GM21423 (cell line): ENCODE data around the gene PAK1.
"Not testable (repeated sequence)": the region's sequence is repeated elsewhere in the genome, so short reads cannot be mapped to it uniquely, and the experiment has no call there.

Experiments used
- ATAC-seq: cut with Tn5 transposase; IDR thresholded peaks from one replicate; pipeline ENCODE4 v1.9.1; 2021; ENCODE audit warnings: mild to moderate bottlenecking, moderate library complexity; ENCODE audit not compliant: unreplicated experiment

The PAK1 gene

GRCh38 chr11:77473801-77474683 lies at the start of gene PAK1:
Gene PAK1 (minus strand): TSS chr11:77474094. CDS start chr11:77392520, 81,574 bp downstream.
- peak; percentile 61 for ATAC-seq

- no peak for ATAC-seq
Observed at GRCh38 chr11:77522215-77522614, 48.3 kb upstream of the PAK1 start.

DNA sequence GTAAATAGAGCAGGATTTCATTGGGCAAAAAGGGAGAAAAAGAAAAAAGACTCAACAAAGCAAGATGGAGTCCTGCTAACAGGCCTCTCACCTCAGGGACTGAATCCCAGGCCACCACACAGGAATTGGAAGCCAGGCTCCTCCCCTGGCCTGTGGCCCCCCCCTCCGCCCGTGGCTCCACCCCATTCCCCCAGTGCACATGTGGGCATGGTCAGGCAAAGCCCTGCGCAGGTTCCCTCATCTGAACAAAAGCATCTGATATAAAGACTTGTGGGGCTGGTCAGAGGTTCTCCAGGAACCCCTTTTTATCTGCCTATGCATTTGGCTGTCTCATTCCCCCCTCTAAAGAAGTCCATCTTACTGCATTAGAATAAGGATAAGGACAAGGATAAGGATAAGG lies 46.0 kb upstream of the PAK1 start:
- no peak for ATAC-seq

DNA sequence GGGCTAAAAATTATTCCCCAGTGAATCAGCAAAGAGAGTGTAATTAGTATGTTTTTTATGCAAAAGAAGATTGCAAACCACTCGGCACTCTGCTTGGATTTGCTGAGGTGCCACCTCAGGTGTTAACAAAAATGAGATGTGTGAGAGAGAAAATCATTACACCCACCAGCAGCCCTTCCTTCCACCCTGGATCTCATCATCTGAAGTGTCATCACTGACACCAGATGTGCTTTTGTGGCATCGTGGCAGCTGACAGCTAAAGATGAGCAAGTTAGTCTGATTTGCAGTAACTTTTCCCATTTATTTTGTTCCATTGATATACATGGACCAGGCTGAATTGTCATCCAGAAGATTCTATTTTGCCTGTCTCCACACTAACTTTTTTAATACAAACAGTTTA lies 44.6 kb upstream of the PAK1 start:
- ATAC-seq: no peak

- ATAC-seq: no peak
Observed at GRCh38 chr11:77517753-77518152, 43.9 kb upstream of the PAK1 start.

- no peak for ATAC-seq
Observed at GRCh38 chr11:77517226-77517625, 43.3 kb upstream of the PAK1 start.

DNA sequence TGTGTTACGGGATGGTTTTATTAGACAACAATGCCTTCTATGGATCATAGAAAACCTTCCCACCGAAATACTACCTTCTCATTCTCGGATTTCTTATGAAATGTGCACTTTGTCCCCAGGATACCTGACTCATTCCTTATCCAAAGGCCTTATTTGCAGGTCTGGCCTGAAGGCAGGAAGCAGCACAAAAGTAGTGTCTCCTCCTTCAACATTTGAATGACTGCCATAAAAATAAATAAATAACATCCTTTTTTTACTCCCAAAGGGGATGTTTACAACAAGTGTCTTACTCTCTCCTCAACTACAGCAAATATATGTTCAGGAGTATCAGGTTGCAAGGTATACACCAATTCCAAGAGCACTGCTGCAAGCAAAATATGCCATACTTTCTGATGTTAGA lies 41.6 kb upstream of the PAK1 start:
- no peak for ATAC-seq

- no peak for ATAC-seq
Observed at GRCh38 chr11:77515063-77515462, 41.2 kb upstream of the PAK1 start.

DNA sequence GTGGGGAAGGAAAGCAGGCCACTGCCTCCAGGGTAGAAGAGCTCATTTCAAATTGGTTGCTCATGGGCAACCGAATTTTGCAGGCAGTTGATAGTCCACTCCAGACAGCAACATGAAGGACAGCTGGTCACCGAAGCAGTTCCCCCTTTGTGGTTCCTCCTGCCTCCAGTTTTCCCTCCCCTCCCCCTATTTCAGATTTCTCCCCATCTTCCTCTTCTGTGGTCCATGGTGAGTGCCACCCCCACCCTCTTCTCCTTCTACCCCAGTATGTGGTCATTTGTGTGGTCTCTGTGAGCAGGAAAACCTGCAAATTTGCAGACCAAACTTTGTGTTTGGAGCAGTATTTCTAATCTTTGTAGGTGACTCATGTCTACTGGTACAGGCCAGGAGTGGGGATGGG lies 38.2 kb upstream of the PAK1 start:
- no peak for ATAC-seq

DNA sequence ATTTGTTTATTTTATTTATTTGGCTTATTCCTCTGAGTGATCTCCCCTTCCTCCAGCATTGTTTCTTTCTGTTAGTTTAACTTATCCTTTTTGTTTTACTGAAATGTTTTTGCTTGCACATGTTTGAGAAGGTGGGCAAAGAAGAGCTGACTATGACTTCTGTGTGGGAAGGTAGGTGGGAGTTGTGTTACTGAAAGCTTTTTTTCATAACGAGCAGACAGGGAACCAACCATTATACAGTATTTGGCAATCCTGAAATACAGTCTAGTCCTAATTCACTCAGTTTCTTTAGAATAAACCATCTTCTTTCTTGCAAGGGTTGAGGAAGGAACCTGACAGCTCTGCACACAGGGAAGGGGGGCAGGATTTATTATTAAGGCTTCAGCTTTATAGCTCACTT lies 37.0 kb upstream of the PAK1 start:
- ATAC-seq: no peak

DNA sequence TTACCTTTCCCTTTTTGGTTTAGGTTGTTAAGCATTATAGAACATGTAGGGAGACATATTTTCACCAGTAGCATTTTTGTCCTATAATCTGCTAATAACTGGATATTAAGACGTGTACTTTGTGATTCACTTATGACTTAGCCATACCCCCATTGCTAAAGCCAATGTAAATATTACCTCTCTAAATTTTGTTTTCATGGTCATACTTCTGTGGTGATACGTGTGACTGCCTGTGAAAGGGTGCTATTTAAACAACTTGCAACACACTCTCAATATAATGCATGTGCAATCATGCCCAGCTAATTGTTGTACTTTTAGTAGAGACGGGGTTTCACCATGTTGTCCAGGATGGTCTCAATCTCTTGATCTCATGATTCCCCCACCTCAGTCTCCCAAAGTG lies 36.2 kb upstream of the PAK1 start:
- ATAC-seq: no peak

GRCh38 chr11:77508019-77508418 lies 34.1 kb upstream of the PAK1 start:
- ATAC-seq: no peak

GRCh38 chr11:77506857-77507256 lies 33.0 kb upstream of the PAK1 start:
- ATAC-seq: no peak

DNA sequence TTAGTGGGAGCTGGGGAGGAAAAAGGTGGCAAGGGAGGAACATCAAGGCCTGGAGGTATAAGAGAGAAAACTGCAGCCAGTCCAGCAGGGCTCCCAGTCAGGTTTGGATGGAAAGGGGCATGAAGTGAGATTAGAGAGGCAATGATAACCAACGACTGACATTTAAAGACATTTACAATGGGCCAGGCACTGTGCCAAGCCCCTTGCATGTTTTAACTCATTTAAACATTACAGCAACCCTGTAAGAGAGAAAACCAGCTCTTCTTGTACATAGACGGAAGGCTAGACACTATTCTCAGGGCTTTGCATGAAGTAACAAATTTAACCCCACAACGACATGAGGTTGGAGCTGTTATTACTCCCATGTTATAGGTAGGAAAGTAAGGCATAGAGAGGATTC lies 32.1 kb upstream of the PAK1 start:
- no peak for ATAC-seq

DNA sequence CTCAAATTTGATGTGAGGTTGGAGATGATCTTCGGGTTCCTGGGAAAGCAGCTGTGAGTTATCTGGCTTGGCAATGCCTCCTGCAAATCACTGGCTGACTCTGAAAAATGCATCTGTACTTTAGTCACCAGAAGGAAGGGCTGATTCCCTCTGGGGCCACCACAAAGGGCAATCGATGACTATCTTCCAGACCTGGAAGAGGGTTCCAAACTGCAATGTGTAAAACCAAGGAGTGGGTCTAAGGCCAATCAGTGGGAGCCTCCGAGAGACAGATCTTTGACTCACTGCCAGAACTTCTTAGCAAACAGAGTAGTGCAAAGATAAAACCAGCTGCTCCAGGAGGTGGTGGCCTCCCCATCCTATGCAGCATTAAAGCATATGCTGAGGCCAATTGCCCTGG lies 29.1 kb upstream of the PAK1 start:
- no peak for ATAC-seq

DNA sequence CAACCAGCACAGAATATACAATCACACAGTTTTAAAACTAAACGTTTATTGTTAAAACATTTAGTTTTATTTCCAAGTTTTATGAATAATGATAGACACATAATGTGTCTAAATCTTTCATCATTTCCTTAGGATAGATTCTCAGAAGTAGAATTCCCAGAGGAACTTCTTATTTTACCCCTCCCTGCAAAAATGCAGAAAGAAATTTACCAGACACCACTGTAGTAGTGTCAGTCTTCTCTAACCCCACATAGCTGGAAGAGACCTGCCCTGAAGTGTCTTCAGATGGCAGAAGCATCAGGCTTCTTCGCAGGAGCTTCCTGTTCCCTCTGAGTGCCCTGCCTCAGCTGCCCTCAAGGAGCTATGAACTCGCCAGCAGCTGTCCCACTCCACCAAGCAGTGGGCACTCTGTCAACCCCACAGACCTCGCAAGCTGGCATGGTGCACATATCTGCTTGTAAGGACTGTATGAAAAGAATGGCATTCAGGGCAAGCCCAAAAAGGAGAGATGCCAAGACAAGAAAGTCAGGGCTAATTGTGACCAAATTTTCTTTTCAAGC lies 28.5 kb upstream of the PAK1 start:
- no peak for ATAC-seq

DNA sequence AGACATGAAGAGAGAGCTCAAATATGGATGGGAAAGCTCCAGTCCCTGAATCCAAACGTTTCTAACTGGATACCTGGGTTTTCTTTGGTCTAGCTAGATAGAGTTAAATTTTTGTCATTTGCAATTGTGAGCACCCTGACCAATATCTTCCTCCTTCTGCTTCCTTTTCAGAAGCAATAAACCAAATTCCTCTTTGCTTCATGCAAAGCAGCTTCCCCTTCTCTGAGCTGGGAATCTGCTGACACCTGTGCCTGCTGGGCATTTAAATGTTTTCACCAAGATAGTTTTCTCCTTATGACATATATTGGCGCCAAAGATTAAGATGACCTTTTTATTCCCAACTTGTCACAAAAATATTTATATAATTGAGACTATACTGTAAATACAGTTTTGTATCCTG lies 27.9 kb upstream of the PAK1 start:
- ATAC-seq: no peak

GRCh38 chr11:77497368-77497767 lies 23.5 kb upstream of the PAK1 start:
- no peak for ATAC-seq

GRCh38 chr11:77495526-77495925 lies 21.6 kb upstream of the PAK1 start:
- ATAC-seq: no peak

DNA sequence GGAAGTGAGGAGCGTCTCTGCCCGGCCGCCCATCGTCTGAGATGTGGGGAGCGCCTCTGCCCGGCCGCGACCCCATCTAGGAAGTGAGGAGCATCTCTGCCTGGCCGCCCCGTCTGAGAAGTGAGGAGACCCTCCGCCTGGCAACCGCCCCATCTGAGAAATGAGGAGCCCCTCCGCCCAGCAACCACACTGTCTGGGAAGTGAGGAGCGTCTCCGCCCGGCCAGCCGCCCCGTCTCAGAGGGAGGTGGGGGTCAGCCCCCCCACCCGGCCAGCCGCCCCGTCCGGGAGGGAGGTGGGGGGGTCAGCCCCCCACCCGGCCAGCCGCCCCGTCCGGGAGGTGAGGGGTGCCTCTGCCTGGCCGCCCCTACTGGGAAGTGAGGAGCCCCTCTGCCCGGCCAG lies 16.1 kb upstream of the PAK1 start:
- ATAC-seq: not testable (repeated sequence)

- no peak for ATAC-seq
Observed at GRCh38 chr11:77487790-77488189, 13.9 kb upstream of the PAK1 start.

DNA sequence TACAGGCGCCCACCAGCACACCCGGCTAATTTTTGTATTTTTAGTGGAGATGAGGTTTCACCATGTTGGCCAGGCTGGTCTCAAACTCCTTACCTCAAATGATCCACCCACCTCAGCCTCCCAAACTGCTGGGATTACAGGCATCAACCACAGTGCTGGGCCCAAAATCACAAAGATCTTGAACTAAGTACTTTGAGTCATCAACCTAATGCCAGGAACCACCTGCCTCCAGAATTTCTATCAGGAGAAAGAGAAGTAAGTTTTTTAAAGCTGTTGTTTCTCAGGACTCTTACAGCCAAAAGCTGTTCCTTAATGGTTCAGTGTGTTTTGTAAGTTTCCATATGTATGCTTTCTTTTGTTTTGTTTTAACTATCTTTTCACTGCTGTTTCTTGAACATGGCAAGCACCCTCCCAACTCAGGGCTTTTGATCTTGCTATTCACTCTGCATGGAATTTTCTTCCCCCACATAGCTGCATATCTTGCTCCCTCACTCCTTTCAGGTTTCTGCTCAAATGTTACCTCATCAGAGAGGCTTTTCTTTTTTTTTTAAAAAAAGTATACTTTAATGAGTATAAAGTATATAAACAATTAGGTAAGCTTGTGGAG lies 6.0 kb upstream of the PAK1 start:
- ATAC-seq: no peak
